A673 (cell line): ENCODE results near the gene DAPL1. TPM values are rescaled to one million over a fixed set of nuclear protein-coding genes. Genes with fewer than 3 reads are reported as not detected.

ENCODE experiments used
- BruUV-seq: library from RNA; stranded (reverse); fragments of 400-500 nt; replicated peaks from 2 replicates; lab custom pipeline; 2021; lab: Mats Ljungman, UMichigan
- CTCF ChIA-PET: fragments of 300-600 bp; sonication (Branson Sonifier 250); formaldehyde crosslinking; loops from one replicate; lab custom pipeline; 2022; ENCODE audit warnings: antibody characterized with exemption; lab: Charles Lee
- POLR2A ChIA-PET: fragments of 300-600 bp; sonication (Branson Sonifier 250); formaldehyde crosslinking; loops from one replicate; lab custom pipeline; 2022; ENCODE audit warnings: antibody characterized with exemption; ENCODE audit not compliant: low non-redundant PET; lab: Charles Lee
- DNase-seq: peaks from one replicate; pipeline ENCODE4 v3.0.0-alpha.2; 2015; ENCODE audit warnings: low spot score
- H3K27ac ChIP-seq: fragments of 200-600 bp; sonication (generic); 2 replicates; pipeline ENCODE4 v1.5.1; 2016; ENCODE audit warnings: mixed run types, low read depth, mild to moderate bottlenecking, mixed read lengths, antibody characterized with exemption, low read length; ENCODE audit not compliant: poor library complexity, severe bottlenecking
- H3K27me3 ChIP-seq: fragments of 200-600 bp; sonication (generic); replicated peaks from 2 replicates; pipeline ENCODE4 v1.6.1; 2017; ENCODE audit warnings: mixed run types, low read depth, mild to moderate bottlenecking, mixed read lengths, antibody characterized with exemption, low read length; ENCODE audit not compliant: insufficient read depth, poor library complexity
- H3K36me3 ChIP-seq: fragments of 200-600 bp; sonication (generic); 2 replicates; pipeline ENCODE4 v1.6.1; 2016; ENCODE audit warnings: mixed run types, mild to moderate bottlenecking, mixed read lengths, antibody characterized with exemption, low read length; ENCODE audit not compliant: insufficient read depth, poor library complexity, severe bottlenecking
- H3K4me1 ChIP-seq: fragments of 200-600 bp; sonication (generic); 2 replicates; pipeline ENCODE4 v1.6.1; 2017; ENCODE audit warnings: mixed run types, mild to moderate bottlenecking, mixed read lengths, antibody characterized with exemption, low read length; ENCODE audit not compliant: insufficient read depth, poor library complexity, severe bottlenecking
- H3K4me3 ChIP-seq: fragments of 200-600 bp; sonication (generic); 2 replicates; pipeline ENCODE4 v1.5.1; 2016; ENCODE audit warnings: low read depth, mixed run types, mild to moderate bottlenecking, mixed read lengths, low read length; ENCODE audit not compliant: poor library complexity, severe bottlenecking
- H3K9me3 ChIP-seq: fragments of 200-600 bp; sonication (generic); 2 replicates; pipeline ENCODE4 v1.6.1; 2016; ENCODE audit warnings: mixed run types, low read depth, mild to moderate bottlenecking, mixed read lengths, antibody characterized with exemption, low read length; ENCODE audit not compliant: poor library complexity, severe bottlenecking
- CTCF ChIP-seq: fragments of 300-800, 200-600 bp; sonication (generic); conservative IDR thresholded peaks from 2 replicates; pipeline ENCODE4 v1.5.1; 2017; ENCODE audit warnings: low read depth, mild to moderate bottlenecking, antibody characterized with exemption, low read length, moderate library complexity, mixed read lengths
- EZH2 ChIP-seq: fragments of 200-600 bp; sonication (generic); IDR thresholded peaks from 2 replicates; pipeline ENCODE4 v1.6.1; 2017; ENCODE audit warnings: borderline replicate concordance, low read depth, mild to moderate bottlenecking, mixed read lengths, antibody characterized with exemption, low read length; ENCODE audit not compliant: poor library complexity, severe bottlenecking
- intact Hi-C: fragments of 100-400 bp; cut with micrococcal nuclease; formaldehyde crosslinking; loops from one replicate; pipeline ENCODE4 v1.10.0; 2022; ENCODE audit not compliant: unreplicated experiment
- total RNA-seq: library from RNA; stranded (reverse); gene quantifications from 2 replicates; pipeline ENCODE4 v1.2.3, GENCODE V29; 2021

The DAPL1 gene
- total RNA-seq, 1 experiment from 2014 or later: 0.80 TPM

GRCh38 chr2:158828378-158829164 is 33.5 kb downstream of the DAPL1 start:
- CTCF ChIA-PET: no interaction called here
- DNase-seq: no peak
- intact Hi-C loops: no loop called here
- no peak overlapping the region for H3K27ac ChIP-seq
- POLR2A ChIA-PET: no interaction called here
- no peaks in the 10 kb centered on the region for H3K9me3 ChIP-seq
- TF ChIP-seq CTCF (no peak), EZH2 (no peak)
- H3K4me1 ChIP-seq: peaks cover 3% of the 10 kb centered on the region
- H3K36me3 ChIP-seq: no peaks in the 10 kb centered on the region
- no peaks in the 10 kb centered on the region for H3K27me3 ChIP-seq
- no peak overlapping the region for H3K4me3 ChIP-seq
- no TSS peak for BruUV-seq

DNA sequence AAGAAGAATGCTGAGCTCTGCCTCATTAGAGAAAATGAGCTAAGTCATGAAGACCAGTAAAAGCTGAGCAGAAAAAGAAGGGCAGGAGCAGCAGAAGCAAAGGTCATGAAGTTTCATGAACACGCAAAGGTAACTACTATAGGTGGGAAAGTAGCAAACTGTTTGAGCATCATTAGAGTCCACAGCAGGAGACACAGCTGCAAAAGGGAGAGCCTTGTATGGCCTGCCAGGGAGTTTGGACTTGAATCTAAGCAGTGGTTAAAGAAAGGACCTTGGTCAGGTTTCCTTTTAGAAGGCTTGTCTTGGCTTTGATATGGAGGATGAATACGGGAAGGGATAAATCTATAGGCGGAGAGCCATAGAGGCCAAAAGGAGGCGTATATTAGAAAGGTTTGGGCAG is 34.0 kb downstream of the DAPL1 start:
- no peak overlapping the region for H3K27ac ChIP-seq
- intact Hi-C loops: no loop called here
- H3K4me1 ChIP-seq: peaks cover 3% of the 10 kb centered on the region
- DNase-seq: no peak
- TF ChIP-seq EZH2: no peak
- TF ChIP-seq CTCF: no peak
- ChIA-PET POLR2A (no interaction called here), CTCF (no interaction called here)
- BruUV-seq: no TSS peak
- no peak overlapping the region for H3K4me3 ChIP-seq
- no peaks in the 10 kb centered on the region for H3K9me3 ChIP-seq
- no peaks in the 10 kb centered on the region for H3K27me3 ChIP-seq
- no peaks in the 10 kb centered on the region for H3K36me3 ChIP-seq

DNA sequence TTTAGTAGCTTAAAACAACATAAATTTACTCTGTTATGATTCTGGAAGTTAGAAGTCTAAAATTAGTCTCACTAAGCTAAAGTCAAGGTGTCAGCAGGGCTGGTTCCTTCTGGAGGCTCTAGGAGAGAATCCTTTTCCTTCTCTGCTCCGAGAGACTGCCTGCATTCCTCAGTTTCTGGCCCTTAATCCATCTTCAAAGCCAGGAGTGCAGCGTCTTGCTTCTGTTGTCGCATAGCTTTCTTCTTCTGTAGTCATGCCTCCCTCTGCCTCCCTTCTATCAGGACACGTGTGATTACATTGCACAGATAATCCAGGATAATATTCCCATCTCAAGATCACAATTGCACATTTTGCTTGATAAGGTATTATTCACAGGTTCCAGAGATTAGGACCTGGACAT is 35.1 kb downstream of the DAPL1 start:
- BruUV-seq: no TSS peak
- H3K27ac ChIP-seq: no peak overlapping the region
- ChIA-PET CTCF (no interaction called here), POLR2A (no interaction called here)
- intact Hi-C loops: no loop called here
- peaks cover 3% of the 10 kb centered on the region for H3K4me1 ChIP-seq
- H3K27me3 ChIP-seq: no peaks in the 10 kb centered on the region
- H3K36me3 ChIP-seq: no peaks in the 10 kb centered on the region
- no peaks in the 10 kb centered on the region for H3K9me3 ChIP-seq
- TF ChIP-seq EZH2 (no peak), CTCF (no peak)
- DNase-seq: no peak
- H3K4me3 ChIP-seq: no peak overlapping the region
